Type B pancreatic cell (in vitro differentiated cells): ENCODE data around the gene ZDHHC6. TPM values are rescaled to one million over a fixed set of nuclear protein-coding genes. Genes with fewer than 3 reads are reported as not detected.

ENCODE experiments used
- DNase-seq: peaks from one replicate; pipeline ENCODE4 v3.0.0; 2021; ENCODE audit warnings: mixed read lengths; ENCODE audit not compliant: unreplicated experiment; ENCODE audit errors: extremely low spot score
- H3K27ac Mint-ChIP-seq: 2 replicates; pipeline ENCODE4 v1.8.0; 2021; ENCODE audit warnings: mild to moderate bottlenecking, mixed read lengths
- H3K27me3 Mint-ChIP-seq: 2 replicates; pipeline ENCODE4 v1.8.0; 2021; ENCODE audit warnings: mixed read lengths
- H3K36me3 Mint-ChIP-seq: 2 replicates; pipeline ENCODE4 v1.8.0; 2021; ENCODE audit warnings: mixed read lengths
- H3K4me1 Mint-ChIP-seq: one replicate; pipeline ENCODE4 v1.8.0; 2021; ENCODE audit warnings: mixed read lengths; ENCODE audit not compliant: unreplicated experiment
- H3K4me3 Mint-ChIP-seq: 2 replicates; pipeline ENCODE4 v1.8.0; 2021; ENCODE audit warnings: mild to moderate bottlenecking, mixed read lengths
- H3K9me3 Mint-ChIP-seq: 2 replicates; pipeline ENCODE4 v1.8.0; 2021; ENCODE audit warnings: mixed read lengths
- total RNA-seq: library from RNA; stranded (reverse); gene quantifications from 2 replicates; pipeline ENCODE4 v1.2.1, GENCODE V29; 2021; ENCODE audit warnings: low replicate concordance
- TF ChIP-seq, protein P1 (sequence below): fragments of 200-600 bp; sonication (generic); conservative IDR thresholded peaks from 2 replicates; pipeline ENCODE4 v1.5.0; 2021; ENCODE audit warnings: antibody characterized with exemption, mild to moderate bottlenecking

Gene ZDHHC6
- total RNA-seq, 1 donor from 2014 or later = 42.2 TPM

DNA sequence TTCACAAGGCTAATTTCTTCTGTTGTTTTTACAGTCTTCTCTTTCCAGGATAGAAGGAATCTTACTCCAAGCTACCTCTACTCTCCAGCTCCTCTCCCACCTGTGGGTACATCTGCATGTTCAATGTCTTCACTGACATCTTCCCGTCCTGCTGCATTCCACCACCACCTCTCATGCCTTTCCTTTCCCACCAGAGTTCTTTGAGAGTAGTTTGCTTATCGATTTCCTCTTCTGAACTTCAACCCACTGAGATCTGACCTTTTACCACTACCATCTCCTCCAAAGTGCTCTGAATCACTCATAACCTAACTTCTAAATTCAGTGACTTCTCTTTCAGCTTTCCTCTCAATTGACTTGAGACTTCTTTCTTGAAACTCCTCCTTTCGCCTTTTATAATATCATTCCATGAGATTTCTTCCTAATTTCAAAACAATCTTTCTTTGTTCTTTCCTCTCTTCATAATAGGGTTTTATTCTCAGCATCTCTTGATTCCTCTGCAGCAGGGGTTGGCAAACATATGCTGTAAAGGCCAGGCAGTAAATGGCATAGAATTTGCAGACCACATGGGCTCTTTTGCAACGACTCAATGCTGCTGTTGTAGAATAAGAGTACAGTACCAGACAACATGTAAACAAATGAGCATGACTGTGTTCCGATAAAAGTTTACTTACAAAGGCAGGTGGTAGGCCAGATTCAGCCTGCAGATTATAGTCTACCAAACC is 50.7 kb downstream of the ZDHHC6 start:
- Mint-ChIP-seq H3K4me3 (no peak overlapping the region), H3K27me3 (peaks cover 11% of the 10 kb centered on the region), H3K4me1 (no peaks in the 10 kb centered on the region), H3K9me3 (no peaks in the 10 kb centered on the region), H3K36me3 (no peaks in the 10 kb centered on the region), H3K27ac (no peak overlapping the region)
- TF ChIP-seq, protein P1, sequence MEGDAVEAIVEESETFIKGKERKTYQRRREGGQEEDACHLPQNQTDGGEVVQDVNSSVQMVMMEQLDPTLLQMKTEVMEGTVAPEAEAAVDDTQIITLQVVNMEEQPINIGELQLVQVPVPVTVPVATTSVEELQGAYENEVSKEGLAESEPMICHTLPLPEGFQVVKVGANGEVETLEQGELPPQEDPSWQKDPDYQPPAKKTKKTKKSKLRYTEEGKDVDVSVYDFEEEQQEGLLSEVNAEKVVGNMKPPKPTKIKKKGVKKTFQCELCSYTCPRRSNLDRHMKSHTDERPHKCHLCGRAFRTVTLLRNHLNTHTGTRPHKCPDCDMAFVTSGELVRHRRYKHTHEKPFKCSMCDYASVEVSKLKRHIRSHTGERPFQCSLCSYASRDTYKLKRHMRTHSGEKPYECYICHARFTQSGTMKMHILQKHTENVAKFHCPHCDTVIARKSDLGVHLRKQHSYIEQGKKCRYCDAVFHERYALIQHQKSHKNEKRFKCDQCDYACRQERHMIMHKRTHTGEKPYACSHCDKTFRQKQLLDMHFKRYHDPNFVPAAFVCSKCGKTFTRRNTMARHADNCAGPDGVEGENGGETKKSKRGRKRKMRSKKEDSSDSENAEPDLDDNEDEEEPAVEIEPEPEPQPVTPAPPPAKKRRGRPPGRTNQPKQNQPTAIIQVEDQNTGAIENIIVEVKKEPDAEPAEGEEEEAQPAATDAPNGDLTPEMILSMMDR = no peak
- no peak for DNase-seq

DNA sequence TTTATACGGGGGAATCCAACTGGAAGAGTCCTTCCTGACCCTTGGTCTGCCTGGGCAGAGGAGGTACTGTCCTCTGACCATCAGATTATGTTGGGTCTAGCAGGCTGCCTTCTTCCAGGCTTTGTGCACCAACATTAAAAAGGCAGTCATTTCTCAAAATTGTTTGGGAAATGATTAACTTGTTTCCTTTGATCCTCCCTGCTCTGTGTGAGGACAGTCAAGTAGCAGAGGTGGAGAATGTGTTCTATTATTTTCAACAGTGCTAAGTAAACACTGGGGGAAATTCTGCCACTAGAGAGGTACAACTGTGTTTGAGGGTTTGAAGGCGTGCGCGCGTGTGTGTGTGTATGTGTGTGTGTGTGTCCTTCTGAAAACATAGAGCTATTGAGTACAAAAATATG is 52.2 kb downstream of the ZDHHC6 start:
- H3K27me3 Mint-ChIP-seq = peaks cover 8% of the 10 kb centered on the region
- no peak for DNase-seq
- H3K4me1 Mint-ChIP-seq = no peaks in the 10 kb centered on the region
- TF ChIP-seq, protein P1 = no peak
- H3K4me3 Mint-ChIP-seq = no peak overlapping the region
- H3K27ac Mint-ChIP-seq = no peak overlapping the region
- no peaks in the 10 kb centered on the region for H3K9me3 Mint-ChIP-seq
- H3K36me3 Mint-ChIP-seq = no peaks in the 10 kb centered on the region

DNA sequence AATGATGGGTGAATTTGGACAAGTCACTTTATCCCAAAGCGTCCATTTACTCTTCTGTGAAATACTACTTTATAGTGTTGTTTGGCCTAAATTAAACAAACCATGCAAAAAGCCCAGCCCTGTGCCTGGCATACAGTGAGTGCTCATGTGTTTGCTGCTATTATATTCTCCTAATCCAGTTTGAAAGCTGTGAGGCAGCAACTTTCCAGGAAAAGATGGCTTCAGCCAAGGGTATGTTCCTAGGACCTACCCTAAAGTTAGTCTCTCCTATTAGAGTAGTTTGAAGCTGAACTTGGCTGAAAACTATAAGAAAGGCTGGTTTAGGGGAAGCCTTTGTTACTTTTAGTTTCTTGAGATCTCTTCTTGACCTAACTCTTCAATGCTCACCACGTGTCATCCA is 52.9 kb downstream of the ZDHHC6 start:
- no peaks in the 10 kb centered on the region for H3K36me3 Mint-ChIP-seq
- no peak for DNase-seq
- TF ChIP-seq, protein P1 = no peak
- H3K9me3 Mint-ChIP-seq = no peaks in the 10 kb centered on the region
- H3K4me3 Mint-ChIP-seq = no peak overlapping the region
- no peaks in the 10 kb centered on the region for H3K4me1 Mint-ChIP-seq
- peaks cover 11% of the 10 kb centered on the region for H3K27me3 Mint-ChIP-seq
- no peak overlapping the region for H3K27ac Mint-ChIP-seq

DNA sequence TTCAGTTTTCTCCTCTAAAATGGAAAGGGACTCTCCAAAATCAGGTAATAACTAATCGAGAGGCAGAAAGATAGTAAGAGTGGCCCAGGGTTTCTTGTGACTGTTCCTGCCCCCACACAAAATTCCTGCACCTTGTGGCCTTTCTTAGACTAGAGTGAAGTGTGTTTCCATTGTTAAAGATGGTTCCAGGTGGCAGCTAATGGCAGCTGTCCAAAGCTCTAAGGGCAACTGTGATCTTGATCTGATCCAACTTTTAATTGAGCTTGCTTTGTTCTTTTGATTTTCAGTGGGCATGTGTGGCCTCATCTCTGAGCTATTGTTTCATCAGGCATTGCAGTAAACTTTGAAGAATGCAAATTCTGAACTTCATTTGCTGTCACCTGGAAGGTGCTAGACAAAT is 53.4 kb downstream of the ZDHHC6 start:
- Mint-ChIP-seq H3K4me3 (no peak overlapping the region), H3K9me3 (no peaks in the 10 kb centered on the region), H3K36me3 (no peaks in the 10 kb centered on the region), H3K27me3 (peaks cover 12% of the 10 kb centered on the region), H3K27ac (no peak overlapping the region), H3K4me1 (no peaks in the 10 kb centered on the region)
- TF ChIP-seq, protein P1 = no peak
- no peak for DNase-seq

DNA sequence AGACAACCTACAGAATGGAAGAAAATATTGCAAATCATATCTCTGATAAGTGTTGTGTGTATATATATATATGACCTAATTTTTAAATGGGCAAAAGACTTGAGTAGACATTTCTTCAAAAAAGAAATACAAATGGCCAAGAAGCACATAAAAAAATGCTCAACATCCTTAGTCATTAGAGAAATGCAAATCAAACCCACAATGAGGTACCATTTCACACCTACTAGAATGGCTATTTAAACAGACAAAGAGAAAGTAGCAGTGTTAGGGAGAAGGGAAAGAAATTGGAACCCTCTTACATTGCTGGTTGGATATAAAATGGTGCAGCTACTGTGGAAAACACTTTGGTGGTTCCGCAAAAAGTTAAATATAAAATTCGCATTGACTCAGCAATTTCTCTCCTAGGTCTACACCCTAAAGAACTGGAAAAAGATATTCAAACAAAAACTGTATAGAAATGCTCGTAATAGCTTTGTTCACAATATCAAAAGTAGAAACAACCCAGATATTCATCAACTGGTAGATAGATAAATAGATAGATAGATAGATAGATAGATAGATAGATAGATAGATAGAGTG is 56.5 kb downstream of the ZDHHC6 start:
- H3K27ac Mint-ChIP-seq = no peak overlapping the region
- no peak for DNase-seq
- H3K27me3 Mint-ChIP-seq = peaks cover 12% of the 10 kb centered on the region
- no peak overlapping the region for H3K4me3 Mint-ChIP-seq
- H3K4me1 Mint-ChIP-seq = no peaks in the 10 kb centered on the region
- no peaks in the 10 kb centered on the region for H3K36me3 Mint-ChIP-seq
- no peaks in the 10 kb centered on the region for H3K9me3 Mint-ChIP-seq
- TF ChIP-seq, protein P1 = no peak
